ENCODE measurements around the gene PLCB4. TPM values are rescaled to one million over a fixed set of nuclear protein-coding genes. Genes with fewer than 3 reads are reported as not detected.

The PLCB4 gene
- total and polyA plus RNA-seq, 5 donors: 9.4 to 42.2 (median 27.7) TPM

GRCh38 chr20:9447182-9447581 lies 378.3 kb downstream of the PLCB4 start:
- Histone ChIP-seq H3K4me1 (ENCODE audit: control insufficient read depth, insufficient read depth, low read length) (no peaks in the 10 kb centered on the region), H3K27me3 (ENCODE audit: control insufficient read depth, insufficient read depth) (no peaks in the 10 kb centered on the region), H3K27ac (ENCODE audit: low read length) (no peak overlapping the region), H3K9me3 (ENCODE audit: control insufficient read depth, low read length) (no peaks in the 10 kb centered on the region), H3K4me3 (ENCODE audit: low read length) (no peak overlapping the region)
- no peak for DNase-seq
- intact Hi-C loops (cut with DNase I): no loop called here
- ATAC-seq: no peak

GRCh38 chr20:9453201-9453600 lies 384.3 kb downstream of the PLCB4 start:
- DNase-seq (no peak), ATAC-seq (no peak)
- Histone ChIP-seq H3K4me3 (ENCODE audit: low read length) (no peak overlapping the region), H3K27me3 (ENCODE audit: control insufficient read depth, insufficient read depth) (no peaks in the 10 kb centered on the region), H3K9me3 (ENCODE audit: control insufficient read depth, low read length) (no peaks in the 10 kb centered on the region), H3K27ac (ENCODE audit: low read length) (no peak overlapping the region), H3K4me1 (ENCODE audit: control insufficient read depth, insufficient read depth, low read length) (no peaks in the 10 kb centered on the region)
- intact Hi-C loops (cut with DNase I): no loop called here
- WGBS: 98% methylated on average over 2 of the region's 2 CpGs

- ATAC-seq: no peak
- Histone ChIP-seq H3K4me3 (ENCODE audit: low read length) (no peak overlapping the region), H3K27ac (ENCODE audit: low read length) (no peak overlapping the region), H3K4me1 (ENCODE audit: control insufficient read depth, insufficient read depth, low read length) (no peaks in the 10 kb centered on the region), H3K9me3 (ENCODE audit: control insufficient read depth, low read length) (no peaks in the 10 kb centered on the region), H3K27me3 (ENCODE audit: control insufficient read depth, insufficient read depth) (no peaks in the 10 kb centered on the region)
- DNase-seq: no peak
- intact Hi-C loops (cut with DNase I): no loop called here
- WGBS: 89% methylated on average over 2 of the region's 2 CpGs
These were observed 385.9 kb downstream of the PLCB4 start for GRCh38 chr20:9454791-9455190.

GRCh38 chr20:9457136-9457535 lies 388.2 kb downstream of the PLCB4 start:
- H3K27ac ChIP-seq (ENCODE audit: low read length): no peak overlapping the region
- H3K9me3 ChIP-seq (ENCODE audit: control insufficient read depth, low read length): no peaks in the 10 kb centered on the region
- peaks cover 2% of the 10 kb centered on the region for H3K4me1 ChIP-seq (ENCODE audit: control insufficient read depth, insufficient read depth, low read length)
- H3K4me3 ChIP-seq (ENCODE audit: low read length): no peak overlapping the region
- intact Hi-C loops (cut with DNase I): no loop called here
- WGBS: 90% methylated on average over 2 of the region's 2 CpGs
- H3K27me3 ChIP-seq (ENCODE audit: control insufficient read depth, insufficient read depth): no peaks in the 10 kb centered on the region
- ATAC-seq: no peak
- DNase-seq: no peak

GRCh38 chr20:9458138-9458796 lies 389.4 kb downstream of the PLCB4 start:
- no peak overlapping the region for H3K27ac ChIP-seq (ENCODE audit: low read length)
- DNase-seq: no peak
- intact Hi-C loops (cut with DNase I): no loop called here
- no peaks in the 10 kb centered on the region for H3K9me3 ChIP-seq (ENCODE audit: control insufficient read depth, low read length)
- H3K4me1 ChIP-seq (ENCODE audit: control insufficient read depth, insufficient read depth, low read length): peaks cover 2% of the 10 kb centered on the region
- no peaks in the 10 kb centered on the region for H3K27me3 ChIP-seq (ENCODE audit: control insufficient read depth, insufficient read depth)
- no peak for ATAC-seq
- no peak overlapping the region for H3K4me3 ChIP-seq (ENCODE audit: low read length)
- 81% methylated on average over 1 of the region's 1 CpG for WGBS

- intact Hi-C loops (cut with DNase I): no loop called here
- WGBS: 43% methylated on average over 2 of the region's 2 CpGs
- no peak overlapping the region for H3K27ac ChIP-seq (ENCODE audit: low read length)
- no peak overlapping the region for H3K4me3 ChIP-seq (ENCODE audit: low read length)
- H3K4me1 ChIP-seq (ENCODE audit: control insufficient read depth, insufficient read depth, low read length): peaks cover 2% of the 10 kb centered on the region
- no peak for ATAC-seq
- H3K9me3 ChIP-seq (ENCODE audit: control insufficient read depth, low read length): no peaks in the 10 kb centered on the region
- DNase-seq: no peak
- no peaks in the 10 kb centered on the region for H3K27me3 ChIP-seq (ENCODE audit: control insufficient read depth, insufficient read depth)
These were observed 391.6 kb downstream of the PLCB4 start for GRCh38 chr20:9460518-9460917.

GRCh38 chr20:9467995-9468394 lies 399.1 kb downstream of the PLCB4 start:
- Histone ChIP-seq H3K27ac (ENCODE audit: low read length) (no peak overlapping the region), H3K4me3 (ENCODE audit: low read length) (no peak overlapping the region), H3K27me3 (ENCODE audit: control insufficient read depth, insufficient read depth) (no peaks in the 10 kb centered on the region), H3K4me1 (ENCODE audit: control insufficient read depth, insufficient read depth, low read length) (no peaks in the 10 kb centered on the region), H3K9me3 (ENCODE audit: control insufficient read depth, low read length) (no peaks in the 10 kb centered on the region)
- DNase-seq (no peak), ATAC-seq (no peak)
- WGBS: 46% methylated on average over 3 of the region's 3 CpGs
- intact Hi-C loops (cut with DNase I): no loop called here

GRCh38 chr20:9474835-9475415 lies 406.0 kb downstream of the PLCB4 start:
- Histone ChIP-seq H3K4me3 (ENCODE audit: low read length) (no peak overlapping the region), H3K4me1 (ENCODE audit: control insufficient read depth, insufficient read depth, low read length) (no peaks in the 10 kb centered on the region), H3K27me3 (ENCODE audit: control insufficient read depth, insufficient read depth) (no peaks in the 10 kb centered on the region), H3K9me3 (ENCODE audit: control insufficient read depth, low read length) (no peaks in the 10 kb centered on the region), H3K27ac (ENCODE audit: low read length) (no peak overlapping the region)
- no peak for ATAC-seq
- intact Hi-C loops (cut with DNase I): no loop called here
- no peak for DNase-seq
- 95% methylated on average over 2 of the region's 2 CpGs for WGBS

- intact Hi-C loops (cut with DNase I): no loop called here
- Histone ChIP-seq H3K4me3 (ENCODE audit: low read length) (no peak overlapping the region), H3K9me3 (ENCODE audit: control insufficient read depth, low read length) (no peaks in the 10 kb centered on the region), H3K27me3 (ENCODE audit: control insufficient read depth, insufficient read depth) (no peaks in the 10 kb centered on the region), H3K4me1 (ENCODE audit: control insufficient read depth, insufficient read depth, low read length) (no peaks in the 10 kb centered on the region), H3K27ac (ENCODE audit: low read length) (no peak overlapping the region)
- DNase-seq (no peak), ATAC-seq (no peak)
These were observed 406.6 kb downstream of the PLCB4 start for GRCh38 chr20:9475456-9475855.

GRCh38 chr20:9476174-9476573 lies 407.3 kb downstream of the PLCB4 start:
- no peaks in the 10 kb centered on the region for H3K4me1 ChIP-seq (ENCODE audit: control insufficient read depth, insufficient read depth, low read length)
- H3K27me3 ChIP-seq (ENCODE audit: control insufficient read depth, insufficient read depth): no peaks in the 10 kb centered on the region
- H3K27ac ChIP-seq (ENCODE audit: low read length): no peak overlapping the region
- no peak for ATAC-seq
- no peak for DNase-seq
- intact Hi-C loops (cut with DNase I): no loop called here
- H3K9me3 ChIP-seq (ENCODE audit: control insufficient read depth, low read length): no peaks in the 10 kb centered on the region
- no peak overlapping the region for H3K4me3 ChIP-seq (ENCODE audit: low read length)
- WGBS: 93% methylated on average over 4 of the region's 4 CpGs

GRCh38 chr20:9476637-9477036 lies 407.8 kb downstream of the PLCB4 start:
- Histone ChIP-seq H3K27me3 (ENCODE audit: control insufficient read depth, insufficient read depth) (no peaks in the 10 kb centered on the region), H3K9me3 (ENCODE audit: control insufficient read depth, low read length) (no peaks in the 10 kb centered on the region), H3K4me1 (ENCODE audit: control insufficient read depth, insufficient read depth, low read length) (no peaks in the 10 kb centered on the region), H3K27ac (ENCODE audit: low read length) (no peak overlapping the region), H3K4me3 (ENCODE audit: low read length) (no peak overlapping the region)
- WGBS: 92% methylated on average over 7 of the region's 7 CpGs
- intact Hi-C loops (cut with DNase I): no loop called here
- DNase-seq (no peak), ATAC-seq (no peak)

- Histone ChIP-seq H3K9me3 (ENCODE audit: control insufficient read depth, low read length) (no peaks in the 10 kb centered on the region), H3K27ac (ENCODE audit: low read length) (no peak overlapping the region), H3K4me1 (ENCODE audit: control insufficient read depth, insufficient read depth, low read length) (no peaks in the 10 kb centered on the region), H3K27me3 (ENCODE audit: control insufficient read depth, insufficient read depth) (no peaks in the 10 kb centered on the region), H3K4me3 (ENCODE audit: low read length) (no peak overlapping the region)
- no peak for DNase-seq
- intact Hi-C loops (cut with DNase I): no loop called here
- 53% methylated on average over 4 of the region's 4 CpGs for WGBS
- ATAC-seq: no peak
These were observed 409.9 kb downstream of the PLCB4 start for GRCh38 chr20:9478771-9479170.
